MCF 10A (cell line): ENCODE data around the gene LRRC31. TPM values are rescaled to one million over a fixed set of nuclear protein-coding genes. Genes with fewer than 3 reads are reported as not detected.

Experiments used
- BruUV-seq: library from RNA; stranded (reverse); fragments of 400-500 nt; replicated peaks from 2 replicates; lab custom pipeline; 2021; lab: Mats Ljungman, UMichigan
- CTCF ChIA-PET: fragments of 300-600 bp; sonication (Branson Sonifier 250); formaldehyde crosslinking; extraction: SDS; loops from one replicate; lab custom pipeline; 2021; ENCODE audit warnings: antibody characterized with exemption, inconsistent platforms; lab: Yijun Ruan, JAX
- POLR2A ChIA-PET: fragments of 300-600, 350-650 bp; sonication (Branson Sonifier 250); formaldehyde crosslinking; extraction: SDS; loops from one replicate; lab custom pipeline; 2020; ENCODE audit warnings: antibody characterized with exemption, inconsistent platforms; lab: Yijun Ruan, JAX
- DNase-seq: peaks from one replicate; pipeline ENCODE4 v3.0.0-alpha.2; 2018; ENCODE audit not compliant: unreplicated experiment
- H3K27ac Mint-ChIP-seq: one replicate; pipeline ENCODE4 v1.8.0; 2022; ENCODE audit warnings: mild to moderate bottlenecking, low read depth, mixed read lengths; ENCODE audit not compliant: unreplicated experiment
- H3K27me3 Mint-ChIP-seq: one replicate; pipeline ENCODE4 v1.8.0; 2022; ENCODE audit warnings: mixed read lengths; ENCODE audit not compliant: insufficient read depth, unreplicated experiment
- H3K36me3 Mint-ChIP-seq: one replicate; pipeline ENCODE4 v1.8.0; 2022; ENCODE audit warnings: mild to moderate bottlenecking, moderate library complexity, mixed read lengths; ENCODE audit not compliant: insufficient read depth, unreplicated experiment
- H3K4me1 Mint-ChIP-seq: one replicate; pipeline ENCODE4 v1.8.0; 2022; ENCODE audit warnings: mixed read lengths; ENCODE audit not compliant: insufficient read depth, unreplicated experiment
- H3K4me3 Mint-ChIP-seq: one replicate; pipeline ENCODE4 v1.8.0; 2022; ENCODE audit warnings: mild to moderate bottlenecking, moderate library complexity, mixed read lengths; ENCODE audit not compliant: unreplicated experiment
- H3K9me3 Mint-ChIP-seq: one replicate; pipeline ENCODE4 v1.8.0; 2022; ENCODE audit warnings: mixed read lengths; ENCODE audit not compliant: unreplicated experiment
- CTCF ChIP-seq: fragments of 200-600 bp; IDR thresholded peaks from one replicate; pipeline ENCODE4 v1.8.0; 2022; ENCODE audit warnings: antibody characterized with exemption, mild to moderate bottlenecking; ENCODE audit not compliant: unreplicated experiment
- intact Hi-C: fragments of 100-400 bp; cut with micrococcal nuclease; formaldehyde crosslinking; loops from 2 replicates; pipeline ENCODE4 v1.14.1; 2022
- total RNA-seq: library from RNA; stranded (reverse); gene quantifications from 2 replicates; pipeline ENCODE4 v1.2.3, GENCODE V29; 2022

Gene LRRC31
- total RNA-seq, 1 experiment from 2014 or later, result not detected

GRCh38 chr3:169911272-169911671, 41.5 kb upstream of the LRRC31 start, which contains the start of gene SAMD7:
SAMD7 (plus strand) TSS chr3:169911572; CDS start chr3:169919499, 7,927 bp downstream.
- Mint-ChIP-seq H3K36me3 (no peaks in the 10 kb centered on the region), H3K27ac (no peak within 1 kb of the TSS), H3K9me3 (no peaks in the 10 kb centered on the region), H3K27me3 (no peaks in the 10 kb centered on the region), H3K4me3 (no peak within 1 kb of the TSS), H3K4me1 (peaks cover 7% of the 10 kb centered on the region)
- ChIA-PET POLR2A (interaction anchor here (1.4 kb wide), 1 partner anchor 12 kb away, joined by 4 read pairs; no protein-coding TSS in a partner anchor), CTCF (interaction anchor here (1.1 to 1.6 kb wide), 2 partner anchors 21 to 937 kb away, joined by 3 read pairs; no protein-coding TSS in a partner anchor)
- no peak for DNase-seq
- TF ChIP-seq CTCF, result no peak
- BruUV-seq, result no TSS peak
- intact Hi-C loops, result no loop called here

GRCh38 chr3:169907944-169908343, 38.2 kb upstream of the LRRC31 start:
- Mint-ChIP-seq H3K4me1 (no peaks in the 10 kb centered on the region), H3K36me3 (no peaks in the 10 kb centered on the region), H3K27me3 (no peaks in the 10 kb centered on the region), H3K27ac (no peak overlapping the region), H3K4me3 (no peak overlapping the region), H3K9me3 (peaks cover 8% of the 10 kb centered on the region)
- TF ChIP-seq CTCF, result no peak
- DNase-seq, result no peak
- ChIA-PET POLR2A (no interaction called here), CTCF (interaction anchor here (0.6 to 0.7 kb wide), 2 partner anchors 9 to 58 kb away, joined by 4 read pairs; no protein-coding TSS in a partner anchor)
- BruUV-seq, result no TSS peak
- intact Hi-C loops, result no loop called here

GRCh38 chr3:169907476-169907875, 37.7 kb upstream of the LRRC31 start:
- H3K27me3 Mint-ChIP-seq, result no peaks in the 10 kb centered on the region
- H3K27ac Mint-ChIP-seq, result no peak overlapping the region
- ChIA-PET POLR2A (no interaction called here), CTCF (interaction anchor here (0.7 kb wide), 1 partner anchor 58 kb away, joined by 4 read pairs; no protein-coding TSS in a partner anchor)
- peaks cover 8% of the 10 kb centered on the region for H3K9me3 Mint-ChIP-seq
- TF ChIP-seq CTCF, result no peak
- no TSS peak for BruUV-seq
- no peak overlapping the region for H3K4me3 Mint-ChIP-seq
- no peak for DNase-seq
- no peaks in the 10 kb centered on the region for H3K36me3 Mint-ChIP-seq
- intact Hi-C loops, result no loop called here
- H3K4me1 Mint-ChIP-seq, result no peaks in the 10 kb centered on the region

GRCh38 chr3:169905404-169905803, 35.7 kb upstream of the LRRC31 start:
- ChIA-PET POLR2A (no interaction called here), CTCF (interaction anchor here (1.5 kb wide), 1 partner anchor 62 kb away, joined by 6 read pairs; the partner anchor contains the start of gene SEC62)
- no peak for TF ChIP-seq CTCF
- DNase-seq, result no peak
- no peaks in the 10 kb centered on the region for H3K36me3 Mint-ChIP-seq
- H3K9me3 Mint-ChIP-seq, result peaks cover 8% of the 10 kb centered on the region
- no TSS peak for BruUV-seq
- intact Hi-C loops, result no loop called here
- H3K4me3 Mint-ChIP-seq, result no peak overlapping the region
- no peaks in the 10 kb centered on the region for H3K27me3 Mint-ChIP-seq
- no peaks in the 10 kb centered on the region for H3K4me1 Mint-ChIP-seq
- H3K27ac Mint-ChIP-seq, result no peak overlapping the region
